HepG2 (cell line): ENCODE measurements around the gene FABP2. TPM values are rescaled to one million over a fixed set of nuclear protein-coding genes. Genes with fewer than 3 reads are reported as not detected.

Experiments
- AHDC1 ChIP-seq: sonication (generic); formaldehyde crosslinking; IDR thresholded peaks from 2 replicates; pipeline ENCODE4 v1.5.1; 2020; ENCODE audit warnings: mild to moderate bottlenecking, missing genetic modification reagents, borderline replicate concordance
- CENPBD1 ChIP-seq: sonication (generic); formaldehyde crosslinking; IDR thresholded peaks from 2 replicates; pipeline ENCODE4 v1.8.0; 2022; ENCODE audit warnings: missing genetic modification reagents, low read depth, mild to moderate bottlenecking, borderline replicate concordance
- EEA1 ChIP-seq: sonication (generic); formaldehyde crosslinking; IDR thresholded peaks from 2 replicates; pipeline ENCODE4 v1.5.1; 2020; ENCODE audit warnings: mild to moderate bottlenecking, missing genetic modification reagents, borderline replicate concordance
- KMT2A ChIP-seq: sonication (generic); formaldehyde crosslinking; IDR thresholded peaks from 2 replicates; pipeline ENCODE4 v1.4.0; 2020; ENCODE audit warnings: missing genetic modification reagents
- MAX ChIP-seq: IDR thresholded peaks from 2 replicates; pipeline ENCODE4 v1.6.1; 2012; ENCODE audit warnings: inconsistent platforms
- TCF7L2 ChIP-seq: IDR thresholded peaks from 2 replicates; pipeline ENCODE4 v1.6.1; 2011; ENCODE audit warnings: mild to moderate bottlenecking, low read depth, low read length, moderate library complexity
- U2AF1 ChIP-seq: fragments of 200-400 bp; formaldehyde crosslinking; optimal IDR thresholded peaks from 2 replicates; pipeline ENCODE3; 2017; ENCODE audit warnings: mild to moderate bottlenecking, low read depth, low read length
- ZBTB20 ChIP-seq: sonication (generic); formaldehyde crosslinking; IDR thresholded peaks from 2 replicates; pipeline ENCODE4 v1.8.1; 2023; ENCODE audit warnings: missing genetic modification reagents, low read depth, mild to moderate bottlenecking, borderline replicate concordance
- ZNF260 ChIP-seq: sonication (generic); formaldehyde crosslinking; IDR thresholded peaks from 2 replicates; pipeline ENCODE4 v1.4.0; 2020; ENCODE audit warnings: missing genetic modification reagents, low read depth, mild to moderate bottlenecking, borderline replicate concordance
- ZNF34 ChIP-seq: sonication (generic); formaldehyde crosslinking; IDR thresholded peaks from 2 replicates; pipeline ENCODE4 v1.4.0; 2020; ENCODE audit warnings: mild to moderate bottlenecking, missing genetic modification reagents, borderline replicate concordance
- ZNF362 ChIP-seq: sonication (generic); formaldehyde crosslinking; IDR thresholded peaks from 2 replicates; pipeline ENCODE4 v1.4.0; 2020; ENCODE audit warnings: missing genetic modification reagents, mild to moderate bottlenecking, borderline replicate concordance
- ZNF570 ChIP-seq: sonication (generic); formaldehyde crosslinking; IDR thresholded peaks from 2 replicates; pipeline ENCODE4 v1.4.0; 2020; ENCODE audit warnings: mild to moderate bottlenecking, missing genetic modification reagents, borderline replicate concordance
- ZNF629 ChIP-seq: sonication (generic); formaldehyde crosslinking; conservative IDR thresholded peaks from 2 replicates; pipeline ENCODE4 v1.5.0; 2020; ENCODE audit warnings: missing genetic modification reagents
- ZNF687 ChIP-seq: sonication (generic); formaldehyde crosslinking; IDR thresholded peaks from 2 replicates; pipeline ENCODE4 v1.5.1; 2020; ENCODE audit warnings: mild to moderate bottlenecking, missing genetic modification reagents, moderate library complexity
- ZSCAN31 ChIP-seq: sonication (generic); formaldehyde crosslinking; IDR thresholded peaks from 2 replicates; pipeline ENCODE4 v1.5.0; 2020; ENCODE audit warnings: low read depth, mild to moderate bottlenecking, missing genetic modification reagents
- polyA plus RNA-seq, 8 experiments: library from polyadenylated mRNA; depleted of rRNA in 3 of 8; stranded (reverse) in 7 of 8; unstranded in 1 of 8; fragments of >200 nt; fragmentation: Illumina TruSeq in 4 of 8; extraction: Trizol in 4 of 8; gene quantifications; 2 replicates each; pipeline versions ENCODE4 v1.2.1 to v1.2.3, GENCODE V29; 2011 to 2016; ENCODE audit warnings: low read depth in 4 of 8, missing spikeins in 1 of 8, mixed read lengths in 1 of 8; ENCODE audit not compliant: insufficient read depth in 1 of 8
- total RNA-seq, 5 experiments: library from RNA; depleted of rRNA; stranded (reverse); fragments of >200 nt; fragmentation: Illumina TruSeq; extraction: Trizol; gene quantifications; 2 replicates each; pipeline ENCODE4 v1.2.3, GENCODE V29; 2016; ENCODE audit warnings: low read depth in 1 of 5

The FABP2 gene
- total and polyA plus RNA-seq, 2 of the 13 experiments (the other 11 are each of a cell fraction or from before 2014, with no cell fraction given): 0.78 to 1.2 TPM

- TF ChIP-seq ZNF687 (CRISPR knock-in tag) (peak; percentile 99), ZNF362 (no peak; the same call in 1 of the 2 replicates), ZBTB20 (CRISPR knock-in tag) (peak; percentile 89; the same call in 1 of the 2 replicates), CENPBD1 (CRISPR knock-in tag) (peak; percentile 66; the same call in 1 of the 2 replicates), ZNF260 (CRISPR knock-in tag) (no peak), ZNF34 (CRISPR knock-in tag) (peak; percentile 85; the same call in 1 of the 2 replicates), EEA1 (CRISPR knock-in tag) (peak; percentile 43; the same call in 1 of the 2 replicates), U2AF1 (no peak), KMT2A (CRISPR knock-in tag) (peak; percentile 89), ZSCAN31 (CRISPR knock-in tag) (peak; percentile 85), MAX (peak; percentile 96), ZNF629 (CRISPR knock-in tag) (no peak), AHDC1 (CRISPR knock-in tag) (peak; percentile 70; the same call in 1 of the 2 replicates), TCF7L2 (no peak), ZNF570 (CRISPR knock-in tag) (no peak)
Observed at GRCh38 chr4:119300101-119300978, 21.6 kb downstream of the FABP2 start (continued).
